ENCODE data around the gene KANSL1.

DNA sequence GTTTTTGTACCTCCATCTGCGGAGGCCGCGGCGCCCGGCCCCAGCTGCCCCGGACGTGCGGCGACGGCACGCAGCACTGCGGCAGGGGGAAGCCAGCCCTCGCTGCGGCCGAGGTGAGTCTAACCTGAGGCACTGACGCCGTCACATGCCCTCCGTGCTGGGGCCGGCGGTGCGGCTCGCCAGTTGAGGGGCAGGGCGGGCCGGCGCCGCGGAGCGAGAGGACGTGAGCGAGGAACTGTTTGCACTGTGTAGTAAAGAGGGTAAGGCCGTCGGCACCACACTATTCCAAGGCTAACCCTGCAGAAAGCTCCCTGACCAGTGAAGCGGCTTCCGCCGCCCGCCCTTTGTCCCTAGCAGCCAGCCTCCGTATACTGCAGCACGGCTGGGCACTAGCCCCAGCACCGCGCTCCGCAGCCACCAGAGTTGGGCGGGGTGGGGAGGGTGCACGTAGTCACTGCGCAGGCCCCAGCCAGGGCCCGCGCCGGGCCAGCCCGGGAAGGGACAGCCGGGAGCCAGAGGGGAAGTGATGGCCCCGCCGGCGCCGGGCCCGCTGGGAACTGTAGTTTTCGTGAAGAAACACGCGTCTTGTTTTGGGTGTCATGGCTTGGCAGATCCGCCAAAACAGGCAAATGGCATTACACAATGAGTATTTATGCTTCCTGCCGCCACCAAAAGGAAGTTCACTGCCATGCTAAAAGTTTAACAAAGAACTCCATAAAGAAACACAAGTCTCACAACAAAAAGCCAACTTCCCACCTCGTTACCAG, 580 bp upstream of the KANSL1 start:
- peak; percentile 76 for TF ChIP-seq POLR2AphosphoS5 (IDR thresholded peaks at IDR 0.05)
- TF ChIP-seq CTCF (IDR thresholded peaks at IDR 0.05): peak in 2 of 4 experiments; percentile 23 to 43
- peak; percentile 54 to 69 for TF ChIP-seq POLR2A (IDR thresholded peaks at IDR 0.05)

All from gastroesophageal sphincter (tissue), 3 donors.